ENCODE measurements around the gene SPDYE1. TPM values are rescaled to one million over a fixed set of nuclear protein-coding genes. Genes with fewer than 3 reads are reported as not detected.

Gene SPDYE1
- total RNA-seq, 1 donor from 2014 or later = not detected

- no peak for DNase-seq (ENCODE audit: low read depth)
Measured at GRCh38 chr7:44051611-44052220, 54.0 kb downstream of the SPDYE1 start.

GRCh38 chr7:44052771-44053365, 55.2 kb downstream of the SPDYE1 start:
- no peak for TF ChIP-seq CTCF (IDR thresholded peaks at IDR 0.05; ENCODE audit: insufficient read depth, low read length, poor library complexity, severe bottlenecking)
- Histone ChIP-seq H3K36me3 (ENCODE audit: control insufficient read depth, insufficient read depth, low read length) (peaks cover 5% of the 10 kb centered on the region), H3K27me3 (ENCODE audit: control insufficient read depth, insufficient read depth, low read length) (no peaks in the 10 kb centered on the region), H3K4me3 (ENCODE audit: low read depth, low read length) (no peak overlapping the region)
- DNase-seq (ENCODE audit: low read depth) = no peak

More at GRCh38 chr7:44051611-44052220, 54.0 kb downstream of the SPDYE1 start:
- Histone ChIP-seq H3K36me3 (ENCODE audit: control insufficient read depth, insufficient read depth, low read length) (peaks cover 5% of the 10 kb centered on the region), H3K4me3 (ENCODE audit: low read depth, low read length) (no peak overlapping the region), H3K27me3 (ENCODE audit: control insufficient read depth, insufficient read depth, low read length) (no peaks in the 10 kb centered on the region)
- no peak for TF ChIP-seq CTCF (IDR thresholded peaks at IDR 0.05; ENCODE audit: insufficient read depth, low read length, poor library complexity, severe bottlenecking)

- TF ChIP-seq CTCF (IDR thresholded peaks at IDR 0.05; ENCODE audit: insufficient read depth, low read length, poor library complexity, severe bottlenecking) = no peak
- no peak for DNase-seq (ENCODE audit: low read depth)
- H3K36me3 ChIP-seq (ENCODE audit: control insufficient read depth, insufficient read depth, low read length) = peaks cover 2% of the 10 kb centered on the region
- H3K27me3 ChIP-seq (ENCODE audit: control insufficient read depth, insufficient read depth, low read length) = no peaks in the 10 kb centered on the region
- no peak overlapping the region for H3K4me3 ChIP-seq (ENCODE audit: low read depth, low read length)
Measured at GRCh38 chr7:44056681-44057080, 59.0 kb downstream of the SPDYE1 start.

- H3K4me3 ChIP-seq (ENCODE audit: low read depth, low read length) = no peak overlapping the region
- no peak for TF ChIP-seq CTCF (IDR thresholded peaks at IDR 0.05; ENCODE audit: insufficient read depth, low read length, poor library complexity, severe bottlenecking)
- H3K36me3 ChIP-seq (ENCODE audit: control insufficient read depth, insufficient read depth, low read length) = peaks cover 2% of the 10 kb centered on the region
Measured at GRCh38 chr7:44057181-44057848, 59.6 kb downstream of the SPDYE1 start.

DNA sequence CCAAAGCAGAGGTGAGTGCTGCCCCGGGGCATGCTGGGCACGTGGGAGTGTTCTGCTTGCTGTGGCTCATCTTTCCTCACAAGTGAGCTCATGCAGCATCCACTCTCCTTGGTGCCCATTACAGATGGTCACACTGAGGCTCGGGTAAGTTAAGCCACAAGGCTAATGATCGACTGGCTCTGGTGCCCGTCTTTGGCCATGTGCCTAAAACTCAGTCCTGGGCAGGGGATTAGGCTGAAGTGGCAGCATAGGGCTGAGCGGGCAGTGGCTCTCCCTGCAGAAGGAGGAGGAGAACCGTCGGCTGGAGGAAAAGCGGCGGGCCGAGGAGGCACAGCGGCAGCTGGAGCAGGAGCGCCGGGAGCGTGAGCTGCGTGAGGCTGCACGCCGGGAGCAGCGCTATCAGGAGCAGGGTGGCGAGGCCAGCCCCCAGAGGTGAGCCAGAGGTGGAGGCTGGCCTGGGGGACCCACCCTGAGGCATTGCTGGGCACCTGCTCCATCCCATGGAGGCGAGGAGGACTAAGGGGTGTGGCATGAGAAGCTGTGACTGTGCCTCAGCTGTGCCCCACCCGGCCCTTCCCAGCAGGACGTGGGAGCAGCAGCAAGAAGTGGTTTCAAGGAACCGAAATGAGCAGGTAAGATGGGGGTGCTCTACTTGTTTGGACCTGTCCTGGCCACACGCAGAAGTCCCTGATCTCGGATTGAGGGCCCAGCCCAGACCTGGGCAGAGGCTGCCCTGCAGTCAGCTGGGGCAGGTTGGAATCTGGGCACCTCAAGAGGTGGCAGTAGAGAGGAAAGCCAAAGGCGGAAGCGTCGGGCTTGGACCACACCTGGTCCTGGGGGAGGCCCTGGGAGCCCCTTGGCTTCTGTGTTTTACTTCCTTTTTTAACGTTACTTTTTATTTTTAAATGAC, 60.4 kb downstream of the SPDYE1 start:
- peaks cover 2% of the 10 kb centered on the region for H3K36me3 ChIP-seq (ENCODE audit: control insufficient read depth, insufficient read depth, low read length)
- no peak overlapping the region for H3K4me3 ChIP-seq (ENCODE audit: low read depth, low read length)
- no peaks in the 10 kb centered on the region for H3K27me3 ChIP-seq (ENCODE audit: control insufficient read depth, insufficient read depth, low read length)
- TF ChIP-seq CTCF (IDR thresholded peaks at IDR 0.05; ENCODE audit: insufficient read depth, low read length, poor library complexity, severe bottlenecking) = no peak
- no peak for DNase-seq (ENCODE audit: low read depth)

More at GRCh38 chr7:44057181-44057848, 59.6 kb downstream of the SPDYE1 start:
- DNase-seq (ENCODE audit: low read depth) = no peak
- no peaks in the 10 kb centered on the region for H3K27me3 ChIP-seq (ENCODE audit: control insufficient read depth, insufficient read depth, low read length)

Data from kidney epithelial cell (primary cell).